HG03108 (cell line): ENCODE data around the gene HAND1.

Source experiments
- ATAC-seq: cut with Tn5 transposase; IDR thresholded peaks from one replicate; pipeline ENCODE4 v1.9.1; 2021; ENCODE audit warnings: moderate library complexity; ENCODE audit not compliant: unreplicated experiment

Gene HAND1

GRCh38 chr5:154461531-154461930 lies 16.5 kb downstream of the HAND1 start:
- ATAC-seq, result no peak

- no peak for ATAC-seq
Measured at GRCh38 chr5:154460172-154460571, 17.9 kb downstream of the HAND1 start.

DNA sequence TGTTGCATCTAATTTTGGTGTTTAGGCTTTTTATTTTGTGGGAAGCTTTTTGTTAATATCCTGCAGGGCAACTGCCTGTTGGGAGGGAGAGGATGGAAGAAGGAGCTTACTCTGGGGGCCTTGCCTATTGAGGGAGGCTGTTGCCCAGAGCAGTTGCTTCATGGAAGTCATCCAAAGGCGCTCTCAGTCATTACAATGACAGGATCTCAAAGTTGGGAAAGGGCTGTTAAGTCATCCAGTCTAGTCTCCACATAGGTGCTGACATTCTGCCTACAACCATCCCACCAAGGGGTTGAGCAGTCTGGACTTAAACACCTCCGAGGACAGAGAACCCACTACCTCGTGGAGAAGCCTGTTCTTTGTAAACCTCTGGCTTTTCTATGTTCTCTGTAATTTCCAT lies 19.0 kb downstream of the HAND1 start:
- ATAC-seq, result no peak

DNA sequence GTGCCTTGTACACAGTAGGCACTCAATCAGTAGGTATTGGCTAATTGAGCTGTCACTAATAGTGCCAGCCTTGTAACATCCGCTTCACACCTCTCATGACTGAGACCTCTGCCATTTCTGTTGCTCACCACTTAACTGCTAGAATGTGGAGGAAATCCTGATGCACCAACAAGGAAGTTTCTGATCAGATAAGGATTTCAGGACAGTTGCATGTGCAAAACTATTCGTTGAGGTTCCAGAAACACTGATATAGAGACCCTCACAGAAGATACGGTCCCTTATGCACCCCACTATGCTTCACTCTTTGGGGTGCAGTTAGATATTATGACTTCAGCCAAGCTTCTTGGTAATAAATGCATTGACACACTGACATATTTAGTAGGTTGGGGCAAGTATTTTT lies 21.5 kb downstream of the HAND1 start:
- ATAC-seq, result no peak

GRCh38 chr5:154455585-154455984 lies 22.4 kb downstream of the HAND1 start:
- no peak for ATAC-seq

GRCh38 chr5:154451957-154452356 lies 26.1 kb downstream of the HAND1 start:
- no peak for ATAC-seq

DNA sequence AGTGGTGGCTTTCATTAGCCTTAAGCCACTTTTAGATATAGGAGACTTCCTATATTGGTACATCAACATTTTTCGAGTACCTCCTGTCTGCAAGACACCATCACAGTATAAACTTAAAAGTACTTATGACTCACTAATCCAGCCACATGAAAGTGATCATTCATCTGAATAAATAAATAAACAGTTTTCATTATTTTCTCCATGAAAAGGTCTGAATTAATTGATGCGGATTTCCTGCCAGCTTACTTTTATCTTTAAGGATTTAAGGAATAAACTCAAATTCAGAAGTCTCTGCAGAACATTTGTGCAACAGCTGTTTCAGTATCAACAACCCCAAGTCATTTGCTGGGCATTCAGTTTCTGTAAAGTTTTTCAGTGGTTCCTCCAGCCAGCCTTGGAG lies 28.2 kb downstream of the HAND1 start:
- ATAC-seq, result no peak

- ATAC-seq, result no peak
Measured at GRCh38 chr5:154447089-154447725, 30.8 kb downstream of the HAND1 start.

DNA sequence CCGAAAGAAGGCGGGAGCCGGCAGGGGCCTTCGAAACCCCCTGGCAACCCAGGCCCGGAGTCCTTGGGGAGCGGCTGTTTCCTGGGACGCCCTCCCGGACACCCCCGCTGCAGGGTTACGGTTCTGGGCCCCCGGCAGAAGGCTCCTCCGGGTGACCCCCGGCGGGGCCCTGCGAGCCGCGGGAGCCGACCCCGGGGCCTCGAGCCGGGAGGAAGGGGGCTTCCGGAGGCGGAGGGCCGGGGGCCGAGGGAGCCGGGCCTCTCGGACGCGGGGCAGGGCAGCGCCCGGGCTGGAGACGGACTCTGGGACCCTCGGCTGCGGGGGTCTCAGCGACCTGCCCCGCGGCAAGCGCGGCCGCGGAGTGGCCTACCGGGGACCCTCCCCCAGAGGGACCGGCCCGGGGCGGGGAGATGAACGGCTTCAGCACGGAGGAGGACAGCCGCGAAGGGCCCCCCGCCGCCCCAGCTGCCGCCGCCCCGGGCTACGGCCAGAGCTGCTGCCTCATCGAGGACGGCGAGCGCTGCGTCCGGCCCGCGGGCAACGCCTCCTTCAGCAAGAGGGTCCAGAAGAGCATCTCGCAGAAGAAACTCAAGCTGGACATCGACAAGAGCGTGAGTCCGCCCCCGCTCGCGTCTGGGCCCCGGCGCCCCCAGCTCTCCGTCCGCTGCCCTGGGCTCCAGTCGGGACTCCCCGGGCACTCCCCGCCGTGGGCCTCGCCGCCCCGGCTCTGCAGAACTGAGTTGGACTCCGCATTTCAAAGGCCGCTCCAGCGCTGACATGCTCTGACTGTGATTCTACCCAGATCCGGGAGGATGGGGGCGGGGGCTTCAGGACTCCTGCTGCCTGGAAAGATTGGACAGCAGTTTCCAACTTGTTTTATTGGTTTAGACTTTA lies 31.6 kb downstream of the HAND1 start:
- peak; percentile 14 for ATAC-seq

DNA sequence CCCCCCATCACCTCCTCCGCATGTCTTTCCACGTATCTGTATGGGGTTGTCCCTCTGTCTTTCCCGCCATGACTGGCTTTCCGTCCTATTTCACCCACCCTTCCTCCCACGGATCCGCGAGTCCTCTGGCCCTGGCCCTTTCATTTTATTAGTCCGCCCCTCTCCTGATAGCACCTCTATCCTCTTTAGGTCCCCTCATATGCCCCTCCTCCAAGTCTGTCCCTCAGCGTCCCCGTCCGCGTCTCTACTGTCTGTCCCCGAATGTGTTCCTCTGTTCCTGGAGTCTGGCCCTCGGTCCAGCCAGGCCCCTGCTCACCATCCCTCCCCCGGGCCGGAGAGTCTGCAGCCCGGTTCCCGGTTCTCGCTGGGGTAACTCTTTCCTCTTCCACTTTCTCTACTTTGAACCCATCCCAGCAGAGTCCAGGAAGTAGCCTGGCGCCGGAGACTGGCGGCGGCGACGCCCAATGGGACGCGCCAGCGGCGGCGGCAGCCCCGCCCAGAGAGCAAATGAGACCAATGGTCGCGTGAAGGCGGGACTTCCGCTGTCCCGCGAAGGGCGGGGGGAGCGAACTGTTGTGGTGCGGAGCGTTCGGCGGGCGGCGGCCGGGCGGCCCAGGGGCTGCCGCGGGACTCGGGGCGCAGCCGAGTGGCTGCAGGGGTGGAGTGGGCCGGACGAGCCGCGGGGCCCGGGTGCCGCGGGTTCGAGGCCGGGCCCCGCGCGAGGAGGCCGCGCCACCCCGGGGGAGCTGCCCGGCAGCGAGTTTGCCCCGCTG lies 32.4 kb downstream of the HAND1 start, which contains the start of gene SAP30L:
Gene SAP30L, plus strand, starts transcription at position 576 of the 773 bp plus-strand sequence. CDS start 608 bp downstream, outside the sequence.
- ATAC-seq, result peak; percentile 96

- ATAC-seq, result no peak
Measured at GRCh38 chr5:154444556-154445421, 33.2 kb downstream of the HAND1 start.

GRCh38 chr5:154442801-154443200 lies 35.2 kb downstream of the HAND1 start:
- ATAC-seq, result no peak

- no peak for ATAC-seq
Measured at GRCh38 chr5:154440540-154440939, 37.5 kb downstream of the HAND1 start.

DNA sequence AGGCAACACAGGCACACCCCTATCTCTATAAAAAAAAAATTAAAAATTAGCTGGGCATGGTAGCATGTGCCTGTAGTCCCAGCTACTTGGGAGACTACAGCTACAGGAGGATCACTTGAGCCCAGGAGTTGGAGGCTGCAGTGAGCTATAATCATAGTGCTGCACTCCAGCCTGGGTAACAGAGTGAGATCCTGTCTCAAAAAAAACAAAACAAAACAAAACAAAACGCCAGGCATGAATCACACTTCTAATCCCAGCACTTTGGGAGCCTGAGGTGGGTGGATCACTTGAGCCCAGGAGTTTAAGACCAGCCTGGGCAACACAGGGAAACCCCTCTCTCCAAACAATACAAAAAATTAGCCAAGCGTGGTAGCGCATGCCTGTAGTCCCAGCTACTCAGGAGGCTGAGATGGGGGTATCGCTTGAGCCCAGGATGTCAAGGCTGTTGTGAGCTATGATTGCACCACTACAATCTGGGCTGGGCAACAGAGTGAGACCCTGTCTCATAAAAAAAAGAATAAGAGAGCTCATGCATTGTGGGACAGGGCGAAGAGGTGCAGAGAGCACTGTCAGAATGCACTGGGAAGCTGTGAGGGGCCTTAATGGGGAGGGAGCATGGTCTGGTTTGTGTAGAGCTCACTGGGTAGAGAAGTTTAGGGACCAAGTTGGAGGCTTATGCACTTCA lies 40.6 kb downstream of the HAND1 start:
- no peak for ATAC-seq

DNA sequence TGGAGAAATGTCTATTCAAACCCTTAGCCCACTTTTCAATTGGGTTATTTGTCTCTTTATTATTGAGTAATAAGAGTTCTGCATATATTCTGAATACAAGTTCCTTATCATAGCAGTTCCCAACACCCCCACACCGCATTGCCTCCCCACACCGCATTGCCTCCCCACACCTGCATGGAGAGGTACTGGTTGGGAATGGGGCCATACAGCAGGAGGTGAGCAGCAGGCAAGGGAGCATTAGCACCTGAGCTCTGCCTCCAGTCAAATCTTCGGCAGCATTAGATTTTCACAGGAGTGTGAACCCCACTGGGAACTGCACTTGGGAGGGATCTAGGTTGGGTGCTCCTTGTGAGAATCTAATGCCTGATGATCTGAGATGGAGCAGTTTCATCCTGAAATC lies 42.8 kb downstream of the HAND1 start:
- ATAC-seq, result no peak

DNA sequence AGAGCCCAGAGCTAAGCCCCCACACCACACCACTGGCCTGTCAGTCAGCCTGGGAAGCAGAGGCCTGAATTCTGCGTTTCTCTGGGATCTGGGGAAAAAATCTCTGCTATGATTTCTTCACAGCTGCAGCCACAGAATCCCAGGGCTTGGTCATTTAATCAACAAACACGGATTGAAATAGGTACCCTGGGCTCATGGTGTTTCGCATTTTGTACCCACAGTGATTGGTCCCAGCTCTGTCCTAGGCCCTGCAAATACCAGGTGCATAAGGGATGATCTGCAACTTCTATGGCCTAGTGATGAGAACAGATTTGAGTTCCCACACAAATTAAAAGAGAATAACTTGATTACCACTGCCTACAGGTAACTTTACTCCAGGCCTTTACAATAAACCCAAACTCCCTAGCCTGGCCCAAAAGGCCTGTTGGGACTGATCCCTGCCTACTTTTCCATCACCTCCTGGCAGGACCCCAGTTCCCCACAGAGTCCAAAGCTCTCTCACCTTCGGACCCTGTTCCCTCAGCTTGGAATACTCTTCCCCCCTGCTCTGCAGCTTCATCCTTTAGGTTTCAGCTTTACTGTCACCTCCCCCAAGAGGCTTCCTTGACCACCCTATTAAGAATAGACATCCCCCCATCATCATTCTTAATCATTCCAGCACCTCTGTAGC lies 46.9 kb downstream of the HAND1 start:
- ATAC-seq, result no peak

DNA sequence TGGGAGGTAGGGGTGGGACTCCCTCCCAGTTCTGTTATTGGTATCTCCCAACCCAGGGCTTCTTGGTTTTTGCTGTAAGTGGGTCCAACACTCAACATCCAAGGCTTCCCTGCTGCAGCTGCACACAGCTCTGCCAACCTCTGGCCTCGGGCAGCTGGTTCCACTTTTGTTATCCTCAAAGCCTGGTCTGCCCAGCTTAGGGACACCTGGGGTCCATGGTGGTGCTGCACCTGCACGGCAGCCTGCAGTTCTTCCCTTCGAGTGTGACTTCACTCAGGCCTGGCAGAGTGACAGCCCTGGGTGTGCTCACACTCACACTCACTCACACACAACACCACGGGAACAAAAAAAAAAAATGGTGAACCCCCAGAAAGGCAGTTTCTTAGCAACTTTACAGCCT lies 47.6 kb downstream of the HAND1 start:
- ATAC-seq, result no peak

DNA sequence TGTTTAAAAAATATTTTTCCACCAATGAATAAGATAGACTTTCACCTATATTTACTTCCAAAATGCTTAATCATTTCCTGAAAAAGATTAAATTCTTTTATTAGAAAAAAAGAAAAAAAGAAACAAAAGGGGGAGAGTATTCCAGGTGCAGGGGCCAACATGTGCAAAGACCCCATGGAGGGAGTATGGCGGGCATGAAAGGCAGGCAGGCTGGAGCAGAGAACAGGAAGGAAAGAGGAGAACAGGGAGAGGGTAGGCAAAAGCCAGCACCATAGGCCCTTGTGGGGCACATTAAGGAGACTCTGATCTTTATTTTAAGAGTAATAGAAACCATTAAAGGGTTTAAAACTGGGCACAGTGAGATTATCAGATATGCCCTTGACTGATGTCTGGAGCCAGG lies 48.7 kb downstream of the HAND1 start:
- no peak for ATAC-seq

GRCh38 chr5:154428208-154428607 lies 49.8 kb downstream of the HAND1 start:
- ATAC-seq, result no peak
